ENCODE results near the gene GRK5.

GRK5 gene

DNA sequence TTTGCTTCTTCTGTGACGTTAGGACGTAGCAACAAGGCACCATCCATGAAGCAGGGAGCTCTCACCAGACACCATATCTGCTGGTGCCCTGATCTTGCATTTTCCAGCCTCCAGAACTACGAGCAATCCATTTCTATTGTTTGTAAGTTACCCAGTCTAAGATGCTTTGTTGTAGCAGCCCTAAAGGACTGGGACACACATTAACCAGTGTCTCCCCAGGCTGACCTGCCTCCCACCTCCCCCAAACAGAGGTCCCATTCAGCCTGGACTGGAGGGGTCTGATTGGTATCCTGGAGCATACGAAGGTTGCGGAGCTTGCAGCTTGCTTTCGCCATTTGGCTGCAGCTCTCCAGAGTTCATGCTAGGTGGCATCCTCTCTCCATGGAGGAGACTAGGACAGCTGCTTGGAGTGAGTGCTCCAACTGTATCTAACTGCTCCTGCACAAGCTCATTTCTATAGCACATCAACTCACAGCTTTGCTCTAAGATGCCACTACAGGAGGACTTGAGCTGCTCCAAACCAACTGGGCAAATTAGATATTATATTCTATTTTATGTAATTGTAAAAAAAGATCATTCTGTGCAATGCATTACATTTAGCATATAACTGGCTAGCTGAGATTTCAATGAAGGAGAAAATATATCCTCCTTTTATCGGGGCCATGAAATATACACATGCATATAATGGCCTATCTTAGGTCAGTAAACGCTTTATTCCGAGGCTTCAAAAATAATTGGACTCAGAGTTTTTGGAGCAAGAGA lies 8.0 kb upstream of the GRK5 start:
- DNase-seq, result peak; percentile 21

DNA sequence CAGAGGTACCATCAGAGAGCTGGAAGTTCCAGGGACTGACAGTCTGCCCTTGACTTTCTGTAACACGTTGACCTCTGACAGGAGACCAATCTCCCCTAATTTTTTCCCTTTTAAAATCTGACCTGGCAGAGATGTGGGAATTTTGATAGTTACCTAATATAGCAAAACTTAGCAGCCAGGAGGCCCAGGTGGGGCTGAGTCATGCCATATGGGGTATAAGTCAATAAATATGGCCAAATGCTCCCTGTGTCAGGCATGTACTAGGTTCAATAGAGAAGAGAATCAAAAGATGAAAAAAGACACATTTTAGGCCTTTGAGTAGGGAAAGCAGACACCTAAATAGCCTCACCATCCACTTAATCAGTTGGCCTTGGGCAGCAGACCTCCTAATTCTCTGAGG lies 6.1 kb upstream of the GRK5 start:
- DNase-seq, result no peak

DNA sequence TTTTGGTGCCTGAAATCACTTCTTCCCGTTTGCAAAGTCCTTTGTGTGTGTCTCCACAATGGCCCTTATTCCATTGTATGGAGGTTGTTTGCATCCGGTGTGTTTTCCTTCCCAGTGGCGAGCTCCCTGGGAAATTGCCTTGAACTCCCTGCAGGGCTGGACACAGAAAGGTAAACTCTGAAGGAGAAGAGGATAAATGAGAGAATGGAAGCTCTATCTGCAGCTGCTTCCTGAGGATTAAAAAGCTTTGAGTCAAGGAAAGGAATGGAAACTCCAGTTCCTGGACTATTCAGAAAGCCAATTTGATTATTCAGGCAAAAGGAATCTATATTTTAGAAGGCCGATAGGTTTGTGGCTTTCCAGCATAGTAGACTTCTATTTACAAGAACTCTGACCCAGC lies 4.4 kb upstream of the GRK5 start:
- no peak for DNase-seq

DNA sequence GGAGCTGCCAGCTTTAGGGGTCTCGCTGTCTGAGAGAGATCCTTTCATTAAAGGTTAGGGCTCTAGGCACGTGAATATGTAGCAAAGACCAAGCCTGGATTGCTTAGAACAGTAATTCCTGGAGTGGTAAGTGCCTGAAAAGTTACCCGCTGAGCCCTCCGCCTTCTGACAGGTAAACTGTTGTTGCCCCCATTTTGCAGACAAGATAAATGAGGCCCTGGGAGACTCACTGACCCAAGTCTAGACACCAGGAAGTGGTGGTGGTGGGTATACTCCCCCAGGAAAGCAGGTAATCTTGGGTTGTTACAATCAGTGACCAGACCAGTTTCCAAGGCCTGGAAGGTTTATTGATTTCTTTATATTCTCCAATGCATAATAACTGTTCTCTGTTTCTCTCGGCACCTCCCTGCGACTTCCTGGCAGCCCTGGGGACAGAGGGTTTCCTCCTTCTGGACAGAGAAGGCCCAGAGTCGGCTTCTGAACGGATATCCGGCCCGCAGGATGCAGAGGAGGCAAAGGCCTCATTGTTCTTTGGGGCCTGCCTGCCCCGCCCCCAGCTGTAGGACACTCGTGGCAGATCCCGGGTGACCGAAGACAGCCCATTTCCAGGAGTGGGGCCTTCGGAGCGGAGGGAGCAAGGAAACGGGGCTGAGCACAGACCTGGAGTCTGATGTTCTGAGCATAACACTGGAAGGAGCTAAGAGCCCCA lies 1.3 kb upstream of the GRK5 start:
- DNase-seq, result peak; percentile 34

DNA sequence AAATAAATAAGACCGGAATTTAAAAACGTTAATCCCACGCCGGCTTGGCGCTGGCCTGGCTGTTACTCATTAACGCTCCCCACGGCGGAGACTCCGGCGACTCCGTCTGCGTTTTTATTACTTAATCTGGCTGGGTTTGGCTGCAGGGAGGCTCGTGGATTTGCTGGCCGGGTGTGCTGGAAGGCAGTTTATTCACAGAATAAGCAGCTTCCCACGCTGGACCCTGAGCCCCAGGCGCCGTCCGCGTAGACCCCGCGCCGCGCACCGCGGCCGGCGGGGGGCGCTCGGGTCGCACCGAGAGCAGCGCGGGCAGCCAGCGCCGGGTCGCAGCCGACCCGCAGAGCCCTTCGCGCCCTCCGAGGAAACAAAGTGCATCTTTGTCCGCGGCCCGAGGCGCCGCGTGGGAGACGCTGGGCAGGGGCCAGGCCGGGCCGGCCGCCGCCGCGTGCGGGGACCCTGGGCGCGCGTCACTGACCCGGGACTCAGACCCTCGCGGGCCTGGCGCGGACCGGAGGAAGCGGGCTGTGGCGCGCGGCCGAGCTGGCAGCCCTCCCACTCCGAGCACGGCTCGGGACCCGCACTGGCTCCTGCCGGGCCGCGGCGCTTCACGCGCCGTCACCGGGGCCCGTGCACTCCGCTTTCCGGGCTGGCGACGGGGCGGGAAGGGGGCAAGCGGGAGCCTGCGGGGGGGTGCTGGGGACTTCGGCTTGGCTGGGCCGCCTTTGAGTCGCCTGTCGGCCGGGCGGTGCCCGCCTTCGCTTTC lies 587 bp upstream of the GRK5 start:
- peak; percentile 72 for DNase-seq

DNA sequence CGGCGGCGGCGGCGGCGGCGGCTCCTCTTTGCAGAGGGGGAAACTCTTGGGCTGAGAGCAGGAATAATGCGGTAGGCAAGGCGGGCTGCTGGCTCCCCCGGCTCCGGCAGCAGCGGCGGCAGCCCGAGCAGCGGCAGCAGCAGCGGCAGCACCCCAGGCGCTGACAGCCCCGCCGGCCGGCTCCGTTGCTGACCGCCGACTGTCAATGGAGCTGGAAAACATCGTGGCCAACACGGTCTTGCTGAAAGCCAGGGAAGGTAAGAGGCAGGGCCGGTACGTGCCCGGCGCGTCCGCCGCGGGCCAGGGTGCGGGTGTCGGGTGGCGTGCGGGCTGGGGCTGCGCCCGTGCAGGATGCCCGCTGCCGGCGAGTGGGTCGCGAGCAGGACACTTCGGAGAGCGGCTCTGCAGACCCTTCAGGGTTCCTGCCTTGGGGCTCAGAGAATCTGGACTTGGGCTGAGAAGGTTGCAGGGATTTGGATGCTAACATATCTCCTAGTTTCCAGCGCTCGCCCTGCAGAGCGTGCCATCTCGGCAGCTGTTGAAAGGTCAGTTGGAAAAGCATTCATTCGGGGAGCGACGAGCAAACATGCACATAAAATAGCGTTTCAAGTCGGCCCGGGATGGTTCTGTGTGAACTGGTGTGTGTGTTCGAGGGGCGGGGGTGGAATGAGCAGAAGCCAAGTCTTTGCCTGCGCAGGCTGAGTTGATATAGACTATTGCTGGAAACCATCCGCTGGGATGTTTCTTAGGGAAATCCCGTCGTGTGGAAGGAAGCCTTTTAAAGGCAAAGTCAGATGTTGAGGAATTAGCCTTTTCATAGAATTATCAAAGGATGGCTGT lies 562 bp downstream of the GRK5 start:
- peak; percentile 17 for DNase-seq

DNA sequence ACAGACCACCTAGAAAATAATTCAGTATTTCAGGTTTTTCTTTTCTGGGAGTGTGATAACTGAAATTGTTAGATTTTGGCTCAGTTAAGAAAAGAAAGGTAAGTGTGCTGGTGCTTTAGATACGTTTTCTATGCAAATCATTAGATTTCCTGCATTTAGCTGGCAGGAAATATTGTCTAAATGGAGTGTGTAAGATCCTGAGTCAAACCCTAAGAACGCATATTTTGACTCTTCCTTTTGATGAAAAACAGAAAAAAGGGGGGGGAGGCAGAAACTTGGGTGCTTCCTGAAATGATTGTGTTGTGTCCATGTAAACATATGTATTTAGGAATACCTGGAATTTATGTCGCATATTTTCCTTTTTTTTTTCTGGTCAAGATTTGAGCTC lies 1.2 kb downstream of the GRK5 start:
- no peak for DNase-seq

DNA sequence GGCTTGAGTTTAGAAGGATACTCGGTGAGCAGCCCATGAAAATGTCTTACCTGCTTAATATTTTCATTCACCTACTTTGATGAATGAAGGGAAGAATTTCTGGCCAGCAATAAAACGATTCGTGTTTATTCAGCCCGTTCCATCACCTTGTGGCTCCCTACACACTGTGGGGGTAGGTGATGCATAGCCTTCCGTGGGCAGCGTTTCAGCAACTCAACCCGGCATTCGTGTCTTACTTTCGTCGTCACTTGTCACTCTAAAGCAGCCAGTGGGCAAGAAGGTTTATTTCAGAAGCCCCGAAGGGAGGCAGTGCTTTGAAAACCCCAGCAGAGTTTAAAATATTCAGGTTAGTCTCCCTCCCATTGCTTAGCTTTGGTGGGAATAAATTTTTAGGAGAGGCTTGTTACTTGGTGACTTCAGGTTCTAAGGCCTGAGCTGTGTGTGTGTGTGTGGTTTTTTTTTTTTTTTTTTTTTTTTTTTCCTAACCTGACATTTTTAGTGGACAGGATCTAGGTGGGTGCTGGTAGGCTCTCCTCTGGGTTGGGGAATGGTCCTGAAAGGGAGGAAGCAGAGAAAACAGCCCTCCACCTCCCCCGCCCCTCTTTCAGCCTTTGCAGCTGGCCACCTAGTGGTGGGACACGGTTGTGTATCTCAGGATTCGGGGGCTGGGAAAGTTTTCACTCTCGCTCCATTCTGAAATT lies 1.8 kb downstream of the GRK5 start:
- DNase-seq, result peak; percentile 49

DNA sequence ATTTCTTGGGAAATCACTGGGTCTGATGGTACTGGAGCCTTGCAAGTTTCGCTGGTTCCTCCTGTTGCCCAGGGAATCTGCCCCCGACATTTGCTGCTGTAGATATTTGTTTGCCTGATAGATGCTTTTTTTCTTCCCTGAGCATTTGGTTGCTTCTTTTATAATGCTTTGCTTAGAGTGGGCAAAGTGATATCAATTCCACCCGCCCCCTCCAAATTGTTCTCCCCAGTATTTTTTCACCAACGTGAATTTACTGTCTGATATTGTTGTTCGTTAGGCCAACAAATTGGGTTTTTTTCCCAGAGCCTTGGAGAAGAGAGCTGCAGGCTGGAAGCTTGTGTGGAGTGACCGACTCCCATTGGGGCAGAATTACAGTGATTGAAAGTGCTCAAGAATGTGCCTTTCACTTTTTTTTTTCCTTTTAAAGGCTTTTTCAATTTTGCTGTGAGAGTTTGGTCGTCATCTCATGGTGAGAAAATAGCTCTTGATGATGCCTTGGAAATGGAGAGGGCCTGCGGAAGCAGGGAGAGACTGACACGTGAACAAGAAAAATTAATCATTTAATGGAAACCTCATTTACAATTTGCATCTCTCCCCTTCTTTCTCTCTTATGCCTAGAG lies 2.5 kb downstream of the GRK5 start:
- no peak for DNase-seq

DNA sequence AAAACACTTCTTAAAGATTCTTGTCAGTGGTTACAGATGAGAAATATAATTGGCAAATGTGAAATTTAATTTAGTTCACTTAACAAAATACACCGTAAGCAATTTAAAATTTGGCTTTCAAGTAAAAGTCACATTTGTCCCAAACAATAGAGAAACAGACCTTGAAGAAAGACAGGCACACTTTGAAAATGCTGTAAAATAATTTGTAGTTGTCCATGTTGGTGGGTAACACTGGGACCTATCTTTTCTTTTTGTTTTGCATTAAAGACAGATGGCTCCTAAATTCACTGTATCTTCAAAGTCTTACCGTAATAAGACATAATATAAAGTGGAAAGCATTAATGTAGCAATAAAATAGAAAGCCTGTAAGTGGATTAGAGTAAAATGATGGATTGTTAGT lies 3.3 kb downstream of the GRK5 start:
- DNase-seq, result no peak

DNA sequence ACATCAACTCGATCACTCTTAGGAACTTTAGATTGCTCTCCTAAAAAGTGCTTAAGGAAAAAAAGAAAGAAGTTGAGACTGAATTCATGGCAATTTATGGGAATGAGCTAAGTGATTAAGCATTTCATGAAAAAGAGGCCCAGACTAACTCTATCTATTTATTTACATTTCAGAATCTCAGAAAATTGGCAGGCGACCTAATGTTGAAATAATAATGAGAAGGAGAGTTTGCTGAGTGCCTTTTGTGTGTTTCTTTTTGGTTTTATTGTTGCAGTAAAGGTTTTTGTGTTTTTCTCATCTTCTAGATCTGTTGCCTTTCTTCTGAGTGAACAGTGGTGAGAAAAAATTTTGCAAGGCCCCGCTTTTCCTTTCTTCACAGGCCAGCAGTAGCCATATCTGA lies 3.8 kb downstream of the GRK5 start:
- DNase-seq, result no peak

DNA sequence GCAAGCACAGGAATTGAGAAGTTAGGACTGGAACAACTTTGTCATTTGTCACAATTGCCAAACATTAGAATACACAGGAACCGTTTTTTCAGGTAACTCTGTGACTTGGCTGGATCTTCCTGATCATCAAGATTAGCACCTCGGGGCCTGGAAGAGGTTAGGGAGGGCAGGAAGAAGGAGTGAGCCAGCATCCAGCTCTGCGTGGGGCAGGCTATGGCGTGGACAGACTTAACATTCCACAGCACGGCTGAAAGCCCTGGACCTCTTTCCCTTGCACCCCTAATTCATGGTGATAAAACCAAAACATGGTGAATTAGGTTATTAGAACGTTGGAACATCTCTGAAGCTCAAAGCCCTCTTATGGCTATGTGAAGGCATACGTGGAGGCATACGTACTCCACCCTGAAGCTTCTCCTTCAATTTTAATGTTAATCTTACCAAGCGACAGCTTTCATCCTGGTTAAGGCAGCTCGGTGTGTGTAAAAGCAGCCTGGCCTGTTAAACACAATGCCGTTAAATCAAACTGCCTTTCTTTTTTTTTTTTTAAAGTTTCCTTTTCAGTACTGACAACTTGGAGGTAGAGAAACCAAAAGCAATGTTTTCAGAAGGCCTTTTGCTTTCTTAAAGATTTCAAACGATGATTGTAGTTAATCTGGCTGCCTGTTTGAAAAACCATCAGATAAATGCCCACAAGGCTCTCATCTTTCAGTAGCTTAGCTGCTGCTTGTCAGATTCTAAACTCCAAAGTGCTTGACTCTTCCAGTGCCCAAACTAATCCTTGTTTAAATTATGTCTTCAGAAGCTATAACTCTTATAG lies 4.5 kb downstream of the GRK5 start:
- DNase-seq, result no peak

DNA sequence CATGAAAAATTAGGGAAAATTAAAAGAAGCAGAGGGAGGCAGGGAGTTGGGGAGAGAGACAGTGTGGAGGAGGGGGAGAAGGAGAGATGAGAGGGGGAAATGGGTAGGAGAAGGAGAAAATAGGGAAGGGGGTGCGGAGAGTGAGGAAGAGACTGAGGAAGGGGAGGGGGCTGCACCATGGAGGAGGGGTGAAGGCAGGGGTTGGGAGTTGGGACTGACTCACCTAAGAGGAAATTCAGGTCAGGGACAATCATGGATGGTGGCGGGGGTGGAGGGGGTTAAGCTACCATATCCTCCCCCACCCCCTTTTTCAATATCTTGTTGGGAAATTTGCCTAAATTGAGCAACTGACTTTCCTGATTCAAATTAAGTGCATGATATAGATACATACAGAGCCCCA lies 8.0 kb downstream of the GRK5 start:
- no peak for DNase-seq

DNA sequence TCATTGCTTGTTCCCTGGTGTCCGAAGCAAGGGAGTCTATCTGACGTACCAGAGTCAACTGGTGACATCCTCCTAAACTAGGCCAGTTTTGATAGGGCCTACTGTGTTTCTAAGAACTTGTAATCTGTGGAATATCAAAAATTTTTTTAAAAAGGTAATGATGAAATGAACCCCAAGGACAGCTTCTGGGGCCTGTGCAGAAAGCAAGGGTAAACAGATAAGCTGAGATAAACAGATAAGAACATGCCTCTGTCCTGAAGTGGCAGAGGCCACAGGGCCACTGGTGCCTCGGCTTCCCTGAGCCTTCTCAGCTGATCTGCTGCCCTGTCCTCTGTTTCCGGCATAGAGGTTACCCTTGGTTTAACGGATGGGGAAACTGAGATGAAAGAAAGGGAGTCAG lies 8.8 kb downstream of the GRK5 start:
- DNase-seq, result no peak

DNA sequence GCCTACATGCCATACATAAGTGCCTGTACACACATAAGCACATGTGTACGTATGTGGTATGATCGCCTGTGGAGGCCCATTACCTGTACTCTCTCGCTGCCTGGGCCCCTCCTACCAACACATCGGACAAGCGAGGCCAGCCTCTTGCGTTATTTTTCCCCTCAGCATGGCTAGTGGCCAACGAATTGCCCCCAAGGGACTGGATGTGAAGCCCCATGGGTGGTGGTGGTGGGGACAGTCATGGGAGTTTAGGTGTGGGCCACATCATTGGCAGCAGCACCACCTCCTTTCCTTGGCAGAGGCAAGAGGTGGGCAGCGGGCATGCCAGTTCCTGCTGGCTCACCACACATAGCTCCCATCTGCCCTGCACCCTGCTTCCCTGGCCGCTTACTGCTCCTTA lies 10.0 kb downstream of the GRK5 start:
- no peak for DNase-seq

DNA sequence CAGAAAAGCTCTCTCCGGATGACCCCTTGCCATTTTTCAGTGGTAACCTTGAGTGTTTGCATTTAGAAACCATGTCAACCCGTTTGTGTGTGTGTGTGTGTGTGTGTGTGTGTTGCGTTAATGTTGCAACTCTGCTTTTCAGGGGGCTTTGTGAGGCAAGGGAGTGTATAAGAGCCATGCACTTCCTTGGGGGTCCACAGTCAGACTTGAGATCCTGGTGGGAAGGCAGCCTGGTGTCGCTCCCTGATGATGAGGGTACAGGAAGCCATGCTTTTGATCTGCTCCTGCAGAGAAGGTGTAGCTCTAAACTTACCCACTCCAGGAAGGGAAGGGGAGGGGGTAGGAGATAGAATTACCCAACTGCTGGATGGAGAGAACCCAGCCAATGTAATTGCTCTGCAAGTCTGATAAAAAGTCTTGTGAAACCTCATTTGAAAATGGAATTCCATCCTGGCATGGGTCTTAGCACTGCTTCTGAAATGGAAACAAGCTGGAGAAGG lies 10.7 kb downstream of the GRK5 start:
- no peak for DNase-seq

DNA sequence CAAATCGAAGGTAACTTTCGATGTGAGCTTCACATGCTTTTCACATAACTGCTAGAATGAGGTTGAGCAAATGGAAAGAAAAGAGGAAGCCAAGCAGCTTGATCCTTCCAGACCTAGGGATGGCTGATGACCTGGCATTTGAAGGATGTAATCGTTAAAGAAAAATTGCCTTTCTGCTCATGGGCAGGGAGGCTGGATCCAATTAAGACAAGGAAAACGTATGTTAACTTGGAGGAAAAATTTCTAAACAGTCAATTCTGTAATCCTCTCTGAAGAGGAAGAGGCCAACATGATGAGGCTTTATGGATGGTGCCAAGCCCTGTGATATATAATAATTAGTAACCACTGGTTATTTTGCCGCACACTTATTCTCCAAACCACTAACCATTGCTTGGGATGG lies 12.5 kb downstream of the GRK5 start:
- DNase-seq, result no peak

DNA sequence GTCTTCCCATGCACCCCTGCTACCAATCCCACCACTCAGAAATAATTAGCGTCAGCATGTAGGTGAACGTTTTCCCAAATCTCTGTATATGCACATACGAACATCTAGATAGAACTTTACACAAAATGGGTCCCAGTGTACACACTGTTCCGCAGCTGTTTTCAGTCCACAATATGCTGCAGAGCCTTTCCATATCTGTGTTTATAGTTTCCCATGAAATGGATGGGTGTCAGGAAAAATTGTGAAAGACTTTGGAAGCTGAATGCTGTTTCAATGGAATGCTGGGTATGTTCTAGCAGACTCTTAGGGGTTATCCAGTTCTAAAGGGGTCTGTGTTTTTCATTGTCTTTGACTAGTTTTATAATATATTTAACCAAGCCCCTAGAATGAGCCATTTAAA lies 13.8 kb downstream of the GRK5 start:
- DNase-seq, result no peak

DNA sequence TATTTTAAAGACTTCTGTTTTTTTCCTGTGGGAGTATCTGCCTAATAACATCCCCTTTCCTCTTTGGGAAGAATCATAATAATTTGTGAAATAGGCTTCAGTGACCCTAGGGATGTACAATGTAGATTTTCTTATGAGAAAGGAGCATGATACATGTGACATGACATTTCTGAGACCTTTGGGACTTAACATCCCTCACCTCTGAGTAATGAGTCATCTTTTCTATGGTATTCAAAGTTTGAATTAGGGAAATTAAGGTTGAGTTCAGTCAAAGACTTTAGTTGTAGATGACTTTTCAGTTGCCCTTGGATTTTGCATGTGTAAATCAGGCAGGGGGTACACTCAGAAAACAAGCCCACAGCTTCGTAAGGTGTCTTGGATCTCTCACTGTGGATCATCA lies 14.3 kb downstream of the GRK5 start:
- no peak for DNase-seq

DNA sequence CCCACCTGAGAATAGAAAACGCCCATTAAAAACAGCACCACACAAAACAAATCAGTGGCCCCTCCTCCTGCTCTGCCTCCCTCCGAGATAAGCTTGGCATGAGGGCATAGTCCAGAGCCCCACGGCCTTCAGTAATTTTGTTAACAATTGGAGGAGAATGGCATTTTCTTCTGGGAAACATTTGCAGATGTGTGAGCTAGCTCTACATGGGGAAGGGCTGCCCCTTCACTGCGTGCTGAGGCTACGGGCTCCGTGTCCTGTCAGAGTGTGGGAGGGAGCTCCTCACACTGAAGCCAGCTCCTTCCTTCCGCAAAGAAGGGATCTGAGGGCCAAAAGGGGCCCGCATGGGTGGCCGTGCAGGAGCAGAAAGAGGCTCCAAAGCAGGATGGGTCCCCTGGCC lies 15.2 kb downstream of the GRK5 start:
- DNase-seq, result no peak

DNA sequence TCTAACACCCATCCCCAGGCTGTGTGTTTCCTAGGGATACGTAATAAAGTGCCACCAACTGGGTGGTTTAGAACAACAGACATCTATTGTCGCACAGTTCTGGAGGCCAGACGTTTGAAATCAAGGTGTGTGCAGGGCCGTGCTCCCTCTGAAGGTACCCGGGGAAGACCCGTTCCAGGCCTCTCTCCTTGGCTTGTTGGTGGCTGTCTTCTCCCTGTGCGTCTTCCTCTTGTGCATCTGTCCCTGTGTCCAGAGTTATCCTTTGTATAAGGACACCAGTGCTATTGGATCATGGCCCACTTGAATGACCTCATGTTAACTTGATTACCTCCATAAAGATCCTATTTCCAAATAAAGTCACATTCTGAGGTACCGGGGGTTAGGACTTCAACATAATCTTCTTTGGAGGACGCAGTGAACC lies 15.6 kb downstream of the GRK5 start:
- no peak for DNase-seq

All from stimulated activated CD4-positive, alpha-beta T cell treated with anti-CD3 and anti-CD28 coated beads, Interleukin-12 subunit alpha, Interleukin-12 subunit beta, amount 100 ng/mL, for 4 hours (primary cell).